Omental fat pad (tissue), 4 donors: ENCODE measurements around the gene MTCL1. TPM values are rescaled to one million over a fixed set of nuclear protein-coding genes. Genes with fewer than 3 reads are reported as not detected.

Source experiments
- ATAC-seq: fragments of 150-250 bp; one replicate; pipeline ENCODE4 v1.9.1; 2016; ENCODE audit warnings: mild to moderate bottlenecking, moderate library complexity; ENCODE audit not compliant: low FRiP score
- DNase-seq: peaks from one replicate; pipeline ENCODE4 v3.0.0-alpha.2; 2019; ENCODE audit warnings: low spot score
- total RNA-seq, 4 donors: library from RNA; depleted of rRNA; stranded (reverse); fragments of >200 nt; gene quantifications; one replicate each; pipeline ENCODE4 v1.1.0, GENCODE V29; 2016
- TF ChIP-seq, protein P1 (sequence below), 3 donors: fragments of 450-650 bp; IDR thresholded peaks; one replicate each; pipeline ENCODE4 v1.5.1; 2016 to 2017; ENCODE audit warnings: antibody characterized with exemption in 3 of 3, mild to moderate bottlenecking in 3 of 3, moderate library complexity in 2 of 3

Gene MTCL1
- total RNA-seq, 4 donors from 2014 or later, result 1.6 to 3.5 (median 2.0) TPM

GRCh38 chr18:8699126-8699525, 6.2 kb upstream of the MTCL1 start:
- TF ChIP-seq, protein P1, sequence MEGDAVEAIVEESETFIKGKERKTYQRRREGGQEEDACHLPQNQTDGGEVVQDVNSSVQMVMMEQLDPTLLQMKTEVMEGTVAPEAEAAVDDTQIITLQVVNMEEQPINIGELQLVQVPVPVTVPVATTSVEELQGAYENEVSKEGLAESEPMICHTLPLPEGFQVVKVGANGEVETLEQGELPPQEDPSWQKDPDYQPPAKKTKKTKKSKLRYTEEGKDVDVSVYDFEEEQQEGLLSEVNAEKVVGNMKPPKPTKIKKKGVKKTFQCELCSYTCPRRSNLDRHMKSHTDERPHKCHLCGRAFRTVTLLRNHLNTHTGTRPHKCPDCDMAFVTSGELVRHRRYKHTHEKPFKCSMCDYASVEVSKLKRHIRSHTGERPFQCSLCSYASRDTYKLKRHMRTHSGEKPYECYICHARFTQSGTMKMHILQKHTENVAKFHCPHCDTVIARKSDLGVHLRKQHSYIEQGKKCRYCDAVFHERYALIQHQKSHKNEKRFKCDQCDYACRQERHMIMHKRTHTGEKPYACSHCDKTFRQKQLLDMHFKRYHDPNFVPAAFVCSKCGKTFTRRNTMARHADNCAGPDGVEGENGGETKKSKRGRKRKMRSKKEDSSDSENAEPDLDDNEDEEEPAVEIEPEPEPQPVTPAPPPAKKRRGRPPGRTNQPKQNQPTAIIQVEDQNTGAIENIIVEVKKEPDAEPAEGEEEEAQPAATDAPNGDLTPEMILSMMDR (IDR thresholded peaks at IDR 0.05), result no peak
- DNase-seq (no peak), ATAC-seq (no peak)

- TF ChIP-seq, protein P1 (IDR thresholded peaks at IDR 0.05), result no peak
- ATAC-seq, result no peak
- no peak for DNase-seq
These were observed 5.4 kb upstream of the MTCL1 start for GRCh38 chr18:8699948-8700347.

GRCh38 chr18:8701546-8702118, 3.7 kb upstream of the MTCL1 start:
- ATAC-seq (no peak), DNase-seq (no peak)
- TF ChIP-seq, protein P1 (IDR thresholded peaks at IDR 0.05), result no peak

- ATAC-seq (no peak), DNase-seq (no peak)
- TF ChIP-seq, protein P1 (IDR thresholded peaks at IDR 0.05), result no peak
These were observed 2.7 kb upstream of the MTCL1 start for GRCh38 chr18:8702668-8703067.

DNA sequence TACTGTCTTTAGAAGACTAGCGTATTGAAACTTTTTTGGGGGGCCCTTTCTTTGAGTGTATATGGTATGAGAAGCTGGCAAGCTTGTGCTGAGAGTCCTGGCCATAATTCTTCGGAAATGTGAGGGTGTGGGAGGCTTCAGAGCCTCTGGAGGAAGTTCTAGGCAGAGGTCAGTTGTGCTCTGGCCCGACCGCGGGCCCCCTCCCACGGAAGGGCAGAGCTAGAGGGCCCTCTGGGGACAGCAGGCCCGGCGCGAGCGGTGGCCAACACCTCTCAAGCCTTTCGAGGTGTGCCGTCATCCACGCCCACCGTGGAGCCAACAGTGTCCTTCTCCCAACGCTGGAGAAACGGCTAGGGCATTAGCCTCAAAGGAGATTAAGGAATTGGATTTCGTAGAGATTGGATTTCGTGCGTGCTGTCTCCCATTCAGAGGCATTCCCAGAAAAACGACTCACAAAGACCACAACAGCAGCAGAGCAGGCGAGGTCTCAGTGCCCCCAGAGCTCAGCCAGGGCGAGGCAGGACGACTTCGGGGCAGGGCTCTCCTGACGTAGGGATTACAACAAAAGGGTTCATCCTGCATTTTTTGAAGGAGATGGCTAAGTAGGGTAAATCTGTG, 2.2 kb upstream of the MTCL1 start:
- no peak for DNase-seq
- TF ChIP-seq, protein P1 (IDR thresholded peaks at IDR 0.05), result no peak
- ATAC-seq, result no peak

GRCh38 chr18:8703781-8704301, 1.5 kb upstream of the MTCL1 start:
- ATAC-seq (no peak), DNase-seq (no peak)
- TF ChIP-seq, protein P1 (IDR thresholded peaks at IDR 0.05), result no peak
